Activated CD4-positive, alpha-beta T cell treated with anti-CD3 and anti-CD28 coated beads for 36 hours (primary cell): Measurements from ENCODE around the gene PSRC1. TPM values are rescaled to one million over a fixed set of nuclear protein-coding genes. Genes with fewer than 3 reads are reported as not detected.

Source experiments
- ATAC-seq: fragments of 200-7000 bp; cut with Tn5 transposase; one replicate; pipeline ENCODE4 v1.10.0; 2021; ENCODE audit warnings: mild to moderate bottlenecking, moderate library complexity
- CTCF ChIA-PET: fragments of 350-600 bp; sonication (Branson Sonifier 250); formaldehyde crosslinking; loops from one replicate; lab custom pipeline; 2021; ENCODE audit warnings: antibody characterized with exemption; lab: Charles Lee
- POLR2A ChIA-PET: fragments of 350-600 bp; sonication (Branson Sonifier 250); formaldehyde crosslinking; loops from one replicate; lab custom pipeline; 2021; ENCODE audit warnings: antibody characterized with exemption, inconsistent platforms; lab: Charles Lee
- DNase-seq: peaks from one replicate; pipeline ENCODE4 v3.0.0-alpha.2; 2020
- H3K27ac Mint-ChIP-seq: one replicate; pipeline ENCODE4 v1.8.0; 2021; ENCODE audit warnings: mixed read lengths
- H3K27me3 Mint-ChIP-seq: one replicate; pipeline ENCODE4 v1.8.0; 2021; ENCODE audit warnings: mixed read lengths
- H3K36me3 Mint-ChIP-seq: one replicate; pipeline ENCODE4 v1.8.0; 2021; ENCODE audit warnings: low read depth, mixed read lengths
- H3K4me1 Mint-ChIP-seq: one replicate; pipeline ENCODE4 v1.8.0; 2021; ENCODE audit warnings: mixed read lengths
- H3K4me3 Mint-ChIP-seq: one replicate; pipeline ENCODE4 v1.8.0; 2021; ENCODE audit warnings: mild to moderate bottlenecking, moderate library complexity, mixed read lengths
- H3K9me3 Mint-ChIP-seq: one replicate; pipeline ENCODE4 v1.8.0; 2021; ENCODE audit warnings: low read depth, mixed read lengths
- intact Hi-C, 2 experiments: fragments of 100-400 bp; cut with DNase I in 1 of 2; cut with micrococcal nuclease in 1 of 2; formaldehyde crosslinking; loops; one replicate each; pipeline versions ENCODE4 v1.14.2 to v1.15.1; 2022 to 2024; cut with DNase I, micrococcal nuclease
- total RNA-seq, 2 experiments: library from RNA; stranded (reverse); gene quantifications; one replicate each; pipeline ENCODE4 v1.2.3, GENCODE V29; 2021

PSRC1 gene
- total RNA-seq, 2 experiments from 2014 or later: 17.6 to 18.4 TPM

DNA sequence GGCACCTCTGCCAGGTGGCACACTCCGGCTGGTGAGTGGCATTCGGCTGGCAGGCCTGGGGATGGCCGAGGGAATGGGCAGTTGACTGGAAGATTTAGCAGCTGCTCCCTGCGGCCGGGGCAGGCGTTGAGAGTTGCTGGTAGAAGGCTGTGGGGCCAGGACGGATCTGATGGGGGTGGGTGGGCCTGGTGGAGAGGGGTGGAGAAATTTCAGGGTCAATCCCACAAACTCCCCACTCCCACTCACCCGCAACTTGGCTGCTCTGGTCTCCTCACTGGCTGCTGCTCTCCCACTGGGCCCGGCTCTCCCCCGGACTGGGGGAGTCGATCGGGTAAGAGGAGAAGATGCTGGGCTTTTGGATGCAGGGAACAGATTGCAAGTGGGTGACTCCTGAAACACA, 2.1 kb downstream of the PSRC1 start:
- no peak for ATAC-seq
- ChIA-PET POLR2A (no interaction called here), CTCF (interaction anchor here (0.5 to 1.0 kb wide), 2 partner anchors 184 to 218 kb away, joined by 3 read pairs; no protein-coding TSS in a partner anchor)

DNA sequence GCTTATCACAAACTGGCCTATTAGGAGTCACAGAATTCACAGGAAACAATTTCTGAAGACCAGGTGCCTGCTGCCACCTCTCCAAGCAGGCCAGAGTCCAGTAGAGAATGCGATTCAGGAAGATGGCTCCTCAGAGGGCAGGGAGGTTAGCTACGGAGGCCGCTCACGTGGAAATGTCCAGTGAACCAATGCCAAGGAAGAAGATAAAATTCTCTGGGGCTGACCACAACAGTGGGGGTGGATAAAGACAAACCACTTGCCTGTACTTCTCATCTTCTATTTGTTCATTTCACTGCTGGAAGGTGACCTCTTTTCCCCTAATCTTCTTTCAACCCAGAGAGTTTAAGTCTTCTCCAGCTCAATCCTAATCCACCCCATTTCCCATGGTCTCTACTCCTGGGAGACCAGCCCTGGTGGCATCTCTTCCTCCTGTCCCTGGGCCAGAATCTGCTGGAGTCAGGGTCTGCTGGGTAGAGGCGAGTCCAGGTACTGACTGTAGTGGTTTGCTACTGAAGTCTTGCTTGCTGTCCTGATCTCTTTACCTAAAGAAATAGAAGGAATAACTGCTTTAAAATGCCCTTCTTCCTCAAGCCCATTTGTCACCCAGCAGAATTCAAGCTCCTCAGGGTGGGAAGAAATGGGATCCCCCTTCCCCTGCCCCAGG, 3.2 kb downstream of the PSRC1 start:
- ATAC-seq (no peak), DNase-seq (no peak)
- no peak overlapping the region for H3K27ac Mint-ChIP-seq
- H3K27me3 Mint-ChIP-seq: no peaks in the 10 kb centered on the region
- intact Hi-C loops: loop anchor here in 1 of 2 experiments (5.0 kb wide), 1 partner anchor 213 kb away; the partner anchor contains the start of gene CYB561D1
- POLR2A ChIA-PET: interaction anchor here (0.6 kb wide), 1 partner anchor 146 kb away, joined by 4 read pairs; no protein-coding TSS in a partner anchor
- H3K9me3 Mint-ChIP-seq: no peaks in the 10 kb centered on the region
- no peak overlapping the region for H3K4me3 Mint-ChIP-seq
- CTCF ChIA-PET: interaction anchor here (0.5 to 5.0 kb wide), 10 partner anchors 24 to 492 kb away, joined by 3 to 122 read pairs (median 4); partner anchors contain the start of genes CELSR2 and SORT1
- H3K36me3 Mint-ChIP-seq: peaks cover 4% of the 10 kb centered on the region
- H3K4me1 Mint-ChIP-seq: peaks cover 15% of the 10 kb centered on the region

More for the DNA sequence above, 2.1 kb downstream of the PSRC1 start:
- Mint-ChIP-seq H3K4me1 (peaks cover 15% of the 10 kb centered on the region), H3K27me3 (no peaks in the 10 kb centered on the region), H3K36me3 (peaks cover 4% of the 10 kb centered on the region), H3K27ac (no peak overlapping the region), H3K9me3 (no peaks in the 10 kb centered on the region), H3K4me3 (no peak overlapping the region)
- intact Hi-C loops: loop anchor here in 1 of 2 experiments (5.0 kb wide), 1 partner anchor 211 kb away; the partner anchor contains the start of gene CYB561D1
- no peak for DNase-seq

DNA sequence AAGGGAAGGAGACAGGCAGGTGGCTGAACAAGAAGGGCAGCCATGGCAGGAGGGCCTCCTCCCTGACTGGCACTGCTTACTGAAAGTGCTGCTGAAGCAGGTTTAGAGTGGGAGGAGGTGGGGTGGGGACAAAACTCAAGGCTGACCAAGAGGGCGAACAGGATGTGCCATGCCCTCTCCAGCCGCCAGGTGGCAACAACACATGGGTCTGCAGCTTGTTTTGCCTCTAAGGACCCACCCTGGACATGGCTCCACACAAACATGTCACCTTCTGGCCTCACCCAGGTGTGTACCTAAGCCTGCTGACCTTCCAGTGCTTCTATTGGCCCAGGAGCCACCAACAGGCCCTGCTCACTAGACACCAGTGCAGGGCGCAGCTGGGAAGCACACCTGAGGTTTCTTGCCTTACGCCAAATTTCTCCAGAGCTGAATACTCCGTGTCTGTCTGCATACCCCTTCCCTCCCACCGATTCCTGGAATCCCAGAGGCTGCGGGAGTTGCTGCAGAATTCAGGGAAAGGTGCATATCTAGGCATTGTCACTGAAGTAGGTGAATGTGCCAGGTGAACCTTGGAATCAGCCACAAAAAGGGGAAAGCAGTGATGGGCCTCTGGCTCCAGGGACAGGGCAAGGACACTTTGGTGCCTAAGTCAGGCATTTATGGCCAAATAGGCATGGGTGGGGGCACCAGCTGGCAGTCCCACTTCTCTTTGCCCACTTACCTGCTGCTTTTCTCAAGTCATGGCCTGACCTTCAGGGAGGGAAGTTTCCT, 5.3 kb downstream of the PSRC1 start:
- DNase-seq: peak; percentile 82
- intact Hi-C loops: loop anchor here (1.0 to 2.0 kb wide), 3 partner anchors 122 to 255 kb away; no protein-coding TSS in a partner anchor
- Mint-ChIP-seq H3K9me3 (no peaks in the 10 kb centered on the region), H3K4me3 (no peak overlapping the region), H3K27ac (no peak overlapping the region), H3K4me1 (peaks cover 12% of the 10 kb centered on the region), H3K27me3 (no peaks in the 10 kb centered on the region), H3K36me3 (peaks cover 2% of the 10 kb centered on the region)
- ChIA-PET POLR2A (interaction anchor here (1.4 kb wide), 1 partner anchor 123 kb away, joined by 4 read pairs; no protein-coding TSS in a partner anchor), CTCF (interaction anchor here (0.6 to 5.0 kb wide), 21 partner anchors 8 to 268 kb away, joined by 3 to 122 read pairs (median 4); partner anchors contain the start of genes SARS1 and SORT1)
- peak; percentile 91 for ATAC-seq

DNA sequence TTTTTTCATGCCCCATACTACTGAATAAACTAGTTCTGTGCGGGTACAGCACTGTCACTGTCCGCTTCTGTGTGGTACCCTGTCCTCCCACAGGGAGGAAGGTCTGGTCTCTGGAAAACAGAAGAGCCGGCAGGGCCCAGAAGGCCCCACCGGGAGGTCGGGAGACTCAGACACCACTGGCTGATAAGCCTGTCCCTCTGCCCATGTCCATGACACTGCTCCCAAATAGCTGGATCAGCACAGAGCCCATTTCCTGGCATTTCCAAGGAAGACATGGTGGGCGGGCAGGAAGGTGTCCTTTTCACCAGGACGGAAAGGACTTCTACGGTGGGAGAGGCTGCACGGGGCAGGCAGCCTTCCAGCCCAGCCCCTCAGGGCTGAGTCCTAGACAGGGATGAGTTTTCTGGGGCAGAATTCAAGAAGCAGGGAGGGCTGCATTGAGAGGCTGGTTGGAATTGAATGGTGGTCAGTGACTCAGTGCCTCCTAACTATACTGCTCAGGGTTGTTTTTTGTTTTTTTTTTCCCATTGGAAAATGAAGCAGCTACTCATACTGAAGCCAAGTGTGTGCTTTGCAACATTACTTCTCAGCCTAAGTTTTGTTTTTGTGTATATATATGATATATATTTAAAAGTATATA, 7.1 kb downstream of the PSRC1 start:
- Mint-ChIP-seq H3K36me3 (peaks cover 2% of the 10 kb centered on the region), H3K4me3 (no peak overlapping the region), H3K4me1 (peaks cover 6% of the 10 kb centered on the region), H3K27ac (no peak overlapping the region), H3K27me3 (no peaks in the 10 kb centered on the region), H3K9me3 (no peaks in the 10 kb centered on the region)
- ChIA-PET CTCF (interaction anchor here (1.1 to 5.0 kb wide), 5 partner anchors 12 to 257 kb away, joined by 3 to 122 read pairs (median 15); partner anchors contain the start of gene SORT1), POLR2A (interaction anchor here (0.7 kb wide), 1 partner anchor 18 kb away, joined by 3 read pairs; no protein-coding TSS in a partner anchor)
- DNase-seq (no peak), ATAC-seq (no peak)
- intact Hi-C loops: loop anchor here in 1 of 2 experiments (2.0 kb wide), 1 partner anchor 257 kb away; no protein-coding TSS in a partner anchor

DNA sequence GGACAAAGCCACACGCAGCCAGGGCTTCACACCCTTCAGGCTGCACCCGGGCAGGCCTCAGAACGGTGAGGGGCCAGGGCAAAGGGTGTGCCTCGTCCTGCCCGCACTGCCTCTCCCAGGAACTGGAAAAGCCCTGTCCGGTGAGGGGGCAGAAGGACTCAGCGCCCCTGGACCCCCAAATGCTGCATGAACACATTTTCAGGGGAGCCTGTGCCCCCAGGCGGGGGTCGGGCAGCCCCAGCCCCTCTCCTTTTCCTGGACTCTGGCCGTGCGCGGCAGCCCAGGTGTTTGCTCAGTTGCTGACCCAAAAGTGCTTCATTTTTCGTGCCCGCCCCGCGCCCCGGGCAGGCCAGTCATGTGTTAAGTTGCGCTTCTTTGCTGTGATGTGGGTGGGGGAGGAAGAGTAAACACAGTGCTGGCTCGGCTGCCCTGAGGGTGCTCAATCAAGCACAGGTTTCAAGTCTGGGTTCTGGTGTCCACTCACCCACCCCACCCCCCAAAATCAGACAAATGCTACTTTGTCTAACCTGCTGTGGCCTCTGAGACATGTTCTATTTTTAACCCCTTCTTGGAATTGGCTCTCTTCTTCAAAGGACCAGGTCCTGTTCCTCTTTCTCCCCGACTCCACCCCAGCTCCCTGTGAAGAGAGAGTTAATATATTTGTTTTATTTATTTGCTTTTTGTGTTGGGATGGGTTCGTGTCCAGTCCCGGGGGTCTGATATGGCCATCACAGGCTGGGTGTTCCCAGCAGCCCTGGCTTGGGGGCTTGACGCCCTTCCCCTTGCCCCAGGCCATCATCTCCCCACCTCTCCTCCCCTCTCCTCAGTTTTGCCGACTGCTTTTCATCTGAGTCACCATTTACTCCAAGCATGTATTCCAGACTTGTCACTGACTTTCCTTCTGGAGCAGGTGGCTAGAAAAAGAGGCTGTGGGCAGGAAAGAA, 8.1 kb downstream of the PSRC1 start:
- DNase-seq (no peak), ATAC-seq (no peak)
- Mint-ChIP-seq H3K27ac (no peak overlapping the region), H3K9me3 (no peaks in the 10 kb centered on the region), H3K4me3 (no peak overlapping the region), H3K36me3 (peaks cover 1% of the 10 kb centered on the region), H3K4me1 (peaks cover 6% of the 10 kb centered on the region), H3K27me3 (no peaks in the 10 kb centered on the region)
- intact Hi-C loops: no loop called here
- POLR2A ChIA-PET: no interaction called here
- CTCF ChIA-PET: no interaction called here

DNA sequence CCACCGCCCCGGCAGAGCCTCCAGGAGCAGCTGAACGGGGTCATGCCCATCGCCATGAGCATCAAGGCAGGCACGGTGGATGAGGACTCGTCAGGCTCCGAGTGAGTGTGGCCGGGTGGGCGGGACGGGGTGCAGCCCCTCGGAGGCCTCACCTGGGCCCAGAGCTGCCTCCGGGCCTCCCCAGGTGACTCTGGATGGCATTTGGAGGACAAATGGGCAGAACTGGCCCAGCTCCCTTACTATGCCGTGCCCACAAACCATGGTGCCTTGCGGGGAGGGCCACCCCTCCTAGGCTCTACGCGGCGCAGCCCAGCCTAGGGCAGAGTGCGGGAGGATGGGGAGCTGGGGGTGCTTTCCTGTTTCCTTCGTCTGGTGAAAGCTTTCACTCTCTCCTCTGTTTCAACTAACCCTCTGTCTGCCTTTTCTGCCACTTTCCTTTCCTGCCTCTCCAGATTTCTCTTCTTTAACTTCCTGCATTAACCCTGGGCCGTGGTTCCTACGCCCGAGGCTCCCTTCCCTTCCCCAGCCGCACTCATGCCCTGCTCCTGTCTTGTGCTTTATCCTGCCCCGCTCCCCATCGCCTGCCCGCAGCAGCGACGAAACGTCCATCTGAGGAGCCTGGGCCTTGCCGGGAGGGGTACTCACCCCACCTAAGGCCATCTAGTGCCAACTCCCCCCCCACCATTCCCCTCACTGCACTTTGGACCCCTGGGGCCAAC, 9.2 kb downstream of the PSRC1 start:
- Mint-ChIP-seq H3K4me1 (peaks cover 6% of the 10 kb centered on the region), H3K36me3 (no peaks in the 10 kb centered on the region), H3K27me3 (no peaks in the 10 kb centered on the region), H3K27ac (no peak overlapping the region), H3K9me3 (no peaks in the 10 kb centered on the region), H3K4me3 (no peak overlapping the region)
- CTCF ChIA-PET: interaction anchor here (2.3 kb wide), 1 partner anchor 125 kb away, joined by 6 read pairs; no protein-coding TSS in a partner anchor
- POLR2A ChIA-PET: interaction anchor here (0.6 kb wide), 1 partner anchor 243 kb away, joined by 3 read pairs; no protein-coding TSS in a partner anchor
- intact Hi-C loops: no loop called here
- ATAC-seq: no peak
- DNase-seq: no peak

DNA sequence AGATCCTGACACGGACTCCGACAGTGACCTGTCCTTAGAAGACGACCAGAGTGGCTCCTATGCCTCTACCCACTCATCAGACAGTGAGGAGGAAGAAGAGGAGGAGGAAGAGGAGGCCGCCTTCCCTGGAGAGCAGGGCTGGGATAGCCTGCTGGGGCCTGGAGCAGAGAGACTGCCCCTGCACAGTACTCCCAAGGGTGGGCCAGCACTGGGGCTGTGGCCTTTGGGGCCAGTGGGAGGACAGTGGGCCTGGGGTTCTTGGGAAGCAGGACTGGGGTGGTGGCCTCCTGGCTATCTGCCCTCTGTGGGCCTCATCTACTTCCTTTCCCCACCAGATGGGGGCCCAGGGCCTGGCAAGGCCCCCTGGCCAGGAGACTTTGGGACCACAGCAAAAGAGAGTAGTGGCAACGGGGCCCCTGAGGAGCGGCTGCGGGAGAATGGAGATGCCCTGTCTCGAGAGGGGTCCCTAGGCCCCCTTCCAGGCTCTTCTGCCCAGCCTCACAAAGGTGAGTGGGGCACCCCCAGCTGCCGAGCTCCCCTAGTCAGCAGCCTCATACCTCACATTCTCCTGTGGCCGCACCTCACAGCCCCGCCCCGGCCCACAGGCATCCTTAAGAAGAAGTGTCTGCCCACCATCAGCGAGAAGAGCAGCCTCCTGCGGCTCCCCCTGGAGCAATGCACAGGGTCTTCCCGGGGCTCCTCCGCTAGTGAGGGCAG, 10.0 kb downstream of the PSRC1 start:
- Mint-ChIP-seq H3K9me3 (no peaks in the 10 kb centered on the region), H3K4me1 (peaks cover 6% of the 10 kb centered on the region), H3K27ac (no peak overlapping the region), H3K27me3 (no peaks in the 10 kb centered on the region), H3K36me3 (no peaks in the 10 kb centered on the region), H3K4me3 (no peak overlapping the region)
- ChIA-PET POLR2A (interaction anchor here (0.6 kb wide), 1 partner anchor 244 kb away, joined by 3 read pairs; no protein-coding TSS in a partner anchor), CTCF (interaction anchor here (2.3 kb wide), 1 partner anchor 126 kb away, joined by 6 read pairs; no protein-coding TSS in a partner anchor)
- ATAC-seq (no peak), DNase-seq (no peak)
- intact Hi-C loops: no loop called here

DNA sequence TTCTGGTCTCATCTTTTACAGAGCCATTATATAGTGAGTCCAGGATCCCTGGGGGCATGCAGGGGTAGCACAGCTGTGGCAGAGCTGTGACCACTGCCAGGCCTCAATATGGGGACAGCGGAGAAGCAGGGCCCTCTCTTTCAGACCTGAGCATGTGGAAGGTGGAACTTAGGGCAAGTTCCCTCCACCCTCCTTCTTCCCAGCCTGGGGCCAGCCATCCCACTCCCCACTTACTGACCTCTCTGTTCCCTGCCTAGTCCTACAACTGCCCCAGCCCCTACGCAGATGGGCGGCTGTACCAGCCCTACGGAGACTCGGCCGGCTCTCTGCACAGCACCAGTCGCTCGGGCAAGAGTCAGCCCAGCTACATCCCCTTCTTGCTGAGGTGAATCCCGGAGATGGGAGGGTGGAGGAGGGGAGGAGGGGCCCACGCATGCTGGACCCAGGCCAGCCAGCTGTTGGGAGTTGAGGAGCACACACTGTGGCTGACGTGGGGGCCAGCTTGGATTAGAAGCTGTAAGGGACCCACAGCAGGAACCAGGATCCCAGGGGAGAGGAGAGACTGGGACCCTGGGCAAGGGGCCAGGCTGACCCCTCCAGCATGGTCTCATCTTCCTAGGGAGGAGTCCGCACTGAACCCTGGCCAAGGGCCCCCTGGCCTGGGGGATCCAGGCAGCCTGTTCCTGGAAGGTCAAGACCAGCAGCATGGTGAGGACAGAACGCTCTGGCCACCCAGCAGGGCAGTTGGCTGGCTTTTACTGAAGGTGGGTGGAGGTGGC, 10.7 kb downstream of the PSRC1 start:
- DNase-seq: no peak
- Mint-ChIP-seq H3K36me3 (no peaks in the 10 kb centered on the region), H3K27me3 (no peaks in the 10 kb centered on the region), H3K4me3 (no peak overlapping the region), H3K9me3 (no peaks in the 10 kb centered on the region), H3K27ac (no peak overlapping the region), H3K4me1 (peaks cover 5% of the 10 kb centered on the region)
- no peak for ATAC-seq
- intact Hi-C loops: no loop called here
- CTCF ChIA-PET: interaction anchor here (2.3 kb wide), 1 partner anchor 127 kb away, joined by 6 read pairs; no protein-coding TSS in a partner anchor
- POLR2A ChIA-PET: no interaction called here

DNA sequence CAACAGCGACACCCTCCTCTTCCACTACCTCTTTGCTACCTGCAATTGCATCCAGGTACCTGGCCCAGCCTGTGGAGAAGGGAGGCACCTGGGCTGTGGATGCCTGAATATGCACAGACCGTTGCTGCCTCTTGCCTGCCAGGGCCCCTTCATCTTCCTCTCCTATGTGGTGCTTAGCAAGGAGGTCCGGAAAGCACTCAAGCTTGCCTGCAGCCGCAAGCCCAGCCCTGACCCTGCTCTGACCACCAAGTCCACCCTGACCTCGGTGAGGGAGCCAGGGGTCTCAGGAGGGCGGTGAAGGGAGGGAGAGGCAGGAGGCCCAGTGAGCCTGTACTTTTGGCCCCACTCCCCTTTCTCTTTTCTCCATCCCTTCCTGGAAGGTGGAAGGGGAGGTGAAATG, 11.5 kb downstream of the PSRC1 start:
- DNase-seq (no peak), ATAC-seq (no peak)
- H3K4me1 Mint-ChIP-seq: peaks cover 3% of the 10 kb centered on the region
- POLR2A ChIA-PET: no interaction called here
- no peak overlapping the region for H3K4me3 Mint-ChIP-seq
- H3K27me3 Mint-ChIP-seq: no peaks in the 10 kb centered on the region
- intact Hi-C loops: no loop called here
- CTCF ChIA-PET: interaction anchor here (2.3 kb wide), 1 partner anchor 127 kb away, joined by 6 read pairs; no protein-coding TSS in a partner anchor
- H3K9me3 Mint-ChIP-seq: no peaks in the 10 kb centered on the region
- no peak overlapping the region for H3K27ac Mint-ChIP-seq
- no peaks in the 10 kb centered on the region for H3K36me3 Mint-ChIP-seq
